GM23338 (cell line): ENCODE measurements around the gene SULT1A2. TPM values are rescaled to one million over a fixed set of nuclear protein-coding genes. Genes with fewer than 3 reads are reported as not detected.

Experiments used
- ATAC-seq: fragments of 200-7000 bp; cut with Tn5 transposase; 3 replicates; pipeline ENCODE4 v1.9.1; 2020
- DNase-seq: peaks from one replicate; pipeline ENCODE4 v3.0.0-alpha.2; 2015; ENCODE audit warnings: low spot score
- H2AFZ ChIP-seq: fragments of 200-600 bp; sonication (generic); 2 replicates; pipeline ENCODE4 v1.8.0; 2016; ENCODE audit warnings: antibody characterized with exemption, mild to moderate bottlenecking, moderate library complexity
- H3F3A ChIP-seq: fragments of 200-600 bp; sonication (generic); replicated peaks from 2 replicates; pipeline ENCODE4 v1.8.0; 2017; ENCODE audit warnings: antibody characterized with exemption, mixed run types, low read depth
- H3K27ac ChIP-seq: fragments of 200-600 bp; sonication (generic); 2 replicates; pipeline ENCODE4 v1.6.1; 2016; ENCODE audit warnings: low read depth
- H3K27me3 ChIP-seq: fragments of 200-600 bp; sonication (generic); 2 replicates; pipeline ENCODE4 v1.8.0; 2016; ENCODE audit warnings: mild to moderate bottlenecking, mixed run types, moderate library complexity; ENCODE audit not compliant: insufficient read depth
- H3K36me3 ChIP-seq: fragments of 200-600 bp; sonication (generic); 2 replicates; pipeline ENCODE4 v1.8.0; 2016; ENCODE audit warnings: mild to moderate bottlenecking; ENCODE audit not compliant: insufficient read depth
- H3K4me1 ChIP-seq: fragments of 200-600 bp; sonication (generic); 2 replicates; pipeline ENCODE4 v1.8.0; 2016; ENCODE audit warnings: mild to moderate bottlenecking, moderate library complexity; ENCODE audit not compliant: insufficient read depth
- H3K4me2 ChIP-seq: fragments of 200-600 bp; sonication (generic); 2 replicates; pipeline ENCODE4 v1.7.1; 2017; ENCODE audit warnings: mixed run types
- H3K4me3 ChIP-seq: fragments of 200-600 bp; sonication (generic); 2 replicates; pipeline ENCODE4 v1.6.1; 2016; ENCODE audit warnings: mixed run types
- H3K79me2 ChIP-seq: fragments of 200-600 bp; sonication (generic); replicated peaks from 2 replicates; pipeline ENCODE4 v1.8.0; 2017; ENCODE audit warnings: mild to moderate bottlenecking; ENCODE audit not compliant: insufficient read depth
- H3K9me2 ChIP-seq: fragments of 200-600 bp; sonication (generic); 2 replicates; pipeline ENCODE4 v1.8.0; 2017; ENCODE audit not compliant: insufficient read depth
- H4K20me1 ChIP-seq: fragments of 200-600 bp; sonication (generic); replicated peaks from 2 replicates; pipeline ENCODE4 v1.8.0; 2017; ENCODE audit warnings: mild to moderate bottlenecking; ENCODE audit not compliant: insufficient read depth
- H3K27ac Mint-ChIP-seq: 2 replicates; pipeline ENCODE4 v1.8.0; 2020; ENCODE audit warnings: inconsistent platforms, mild to moderate bottlenecking, moderate library complexity, mixed read lengths
- H3K27me3 Mint-ChIP-seq: 3 replicates; pipeline ENCODE4 v1.8.0; 2022; ENCODE audit warnings: low read depth, mild to moderate bottlenecking, moderate library complexity, mixed read lengths, inconsistent platforms; ENCODE audit not compliant: insufficient read depth, poor library complexity
- H3K36me3 Mint-ChIP-seq: 3 replicates; pipeline ENCODE4 v1.8.0; 2021; ENCODE audit warnings: low read depth, mild to moderate bottlenecking, inconsistent platforms, moderate library complexity, mixed read lengths
- H3K4me1 Mint-ChIP-seq: 3 replicates; pipeline ENCODE4 v1.8.0; 2020; ENCODE audit warnings: mild to moderate bottlenecking, inconsistent platforms, mixed read lengths
- H3K4me3 Mint-ChIP-seq: 3 replicates; pipeline ENCODE4 v1.8.0; 2021; ENCODE audit warnings: moderate library complexity, mild to moderate bottlenecking, inconsistent platforms, mixed read lengths
- H3K9me3 Mint-ChIP-seq: 3 replicates; pipeline ENCODE4 v1.8.0; 2020; ENCODE audit warnings: moderate library complexity, mild to moderate bottlenecking, inconsistent platforms, mixed read lengths
- CREB1 ChIP-seq: fragments of 250-450 bp; sonication (Bioruptor Pico); IDR thresholded peaks from 2 replicates; pipeline ENCODE4 v1.5.0; 2020; ENCODE audit warnings: low read depth, mild to moderate bottlenecking, moderate library complexity
- ETS1 ChIP-seq: IDR thresholded peaks from 2 replicates; pipeline ENCODE4 v1.6.1; 2016; ENCODE audit warnings: antibody characterized with exemption
- EZH2 ChIP-seq: fragments of 200-600 bp; sonication (generic); IDR thresholded peaks from one replicate; pipeline ENCODE4 v1.8.0; 2017; ENCODE audit warnings: antibody characterized with exemption, mild to moderate bottlenecking, low read depth; ENCODE audit not compliant: unreplicated experiment
- EZH2phosphoT487 ChIP-seq: fragments of 200-600 bp; sonication (generic); IDR thresholded peaks from one replicate; pipeline ENCODE4 v1.8.1; 2018; ENCODE audit warnings: antibody characterized with exemption; ENCODE audit not compliant: unreplicated experiment
- JUNB ChIP-seq: IDR thresholded peaks from one replicate; pipeline ENCODE4 v1.6.1; 2016; ENCODE audit warnings: antibody characterized with exemption; ENCODE audit not compliant: unreplicated experiment
- NANOG ChIP-seq: IDR thresholded peaks from 2 replicates; pipeline ENCODE4 v1.6.1; 2016; ENCODE audit warnings: antibody characterized with exemption, borderline replicate concordance
- POLR2AphosphoS5 ChIP-seq: IDR thresholded peaks from 2 replicates; pipeline ENCODE4 v1.6.1; 2016; ENCODE audit warnings: antibody characterized with exemption, low read depth
- STAT1 ChIP-seq: IDR thresholded peaks from one replicate; pipeline ENCODE4 v1.6.1; 2016; ENCODE audit warnings: antibody characterized with exemption; ENCODE audit not compliant: unreplicated experiment
- ZNF114 ChIP-seq: fragments of 250-450 bp; sonication (Bioruptor Pico); IDR thresholded peaks from 2 replicates; pipeline ENCODE4 v1.5.0; 2020; ENCODE audit warnings: mild to moderate bottlenecking, moderate library complexity
- ZNF331 ChIP-seq: fragments of 250-450 bp; sonication (Bioruptor Pico); IDR thresholded peaks from 2 replicates; pipeline ENCODE4 v1.5.0; 2020; ENCODE audit warnings: low read depth, mild to moderate bottlenecking, moderate library complexity
- ZNF462 ChIP-seq: fragments of 250-450 bp; sonication (Bioruptor Pico); IDR thresholded peaks from 2 replicates; pipeline ENCODE4 v1.5.0; 2020; ENCODE audit warnings: mild to moderate bottlenecking, moderate library complexity
- long read RNA-seq: library from polyadenylated mRNA; unstranded; transcript quantifications from one replicate; pipeline ENCODE4 v2.0.0, GENCODE V29; 2020; ENCODE audit not compliant: unreplicated experiment
- polyA plus RNA-seq: library from polyadenylated mRNA; unstranded; fragments of >200 nt; fragmentation: Nextera tagmentation; extraction: Ambion mirVana; gene quantifications from 2 replicates; pipeline ENCODE4 v1.2.1, GENCODE V29; 2016
- total RNA-seq: library from RNA; depleted of rRNA; stranded (reverse); fragments of >200 nt; shearing (Covaris generic); gene quantifications from 2 replicates; pipeline ENCODE4 v1.2.3, GENCODE V29; 2014; rRNA removed
- TF ChIP-seq, protein P1 (sequence below): IDR thresholded peaks from one replicate; pipeline ENCODE4 v1.6.1; 2018; ENCODE audit warnings: antibody characterized with exemption; ENCODE audit not compliant: unreplicated experiment
- TF ChIP-seq, protein P2 (sequence below), 2 experiments: fragments of 200-600 bp in 1 of 2; sonication (generic) in 1 of 2; conservative IDR thresholded peaks; 2 replicates each; pipeline versions ENCODE4 v1.5.1 to v1.6.1; 2016 to 2017; ENCODE audit warnings: antibody characterized with exemption in 2 of 2, low read depth in 2 of 2, mild to moderate bottlenecking in 2 of 2, moderate library complexity in 1 of 2

Gene SULT1A2
- total RNA-seq, result 0.12 and 0.17 TPM in 2 replicates
- 0.34 TPM in 1 of 2 replicates, not detected in the other for polyA plus RNA-seq
- long read RNA-seq, result 0 reads

GRCh38 chr16:28596840-28597691 lies at the start of gene SULT1A2:
SULT1A2 (minus strand) TSS chr16:28597050; CDS start chr16:28595930, 1,120 bp downstream.
- no peaks in the 10 kb centered on the region for H3F3A ChIP-seq
- Mint-ChIP-seq H3K4me3 (no peak within 1 kb of the TSS), H3K9me3 (no peaks in the 10 kb centered on the region), H3K27me3 (peaks cover 9% of the 10 kb centered on the region), H3K36me3 (no peaks in the 10 kb centered on the region), H3K4me1 (peaks cover 21% of the 10 kb centered on the region), H3K27ac (peak within 1 kb of the TSS; percentile 83; the same call in 1 of the 2 replicates)
- 0 out of 2 replicates have a peak within 1 kb of the TSS, but pooled peaks have one; percentile 78 for H2AFZ ChIP-seq
- H3K36me3 ChIP-seq, result no peaks in the 10 kb centered on the region
- H3K4me3 ChIP-seq, result no peak within 1 kb of the TSS
- no peaks in the 10 kb centered on the region for H3K27me3 ChIP-seq
- TF ChIP-seq STAT1 (no peak), EZH2phosphoT487 (no peak), ZNF331 (CRISPR knock-in tag) (no peak), JUNB (no peak), POLR2AphosphoS5 (no peak), EZH2 (no peak), ETS1 (no peak), NANOG (no peak), ZNF114 (CRISPR knock-in tag) (no peak), ZNF462 (no peak), CREB1 (no peak)
- TF ChIP-seq, protein P1, sequence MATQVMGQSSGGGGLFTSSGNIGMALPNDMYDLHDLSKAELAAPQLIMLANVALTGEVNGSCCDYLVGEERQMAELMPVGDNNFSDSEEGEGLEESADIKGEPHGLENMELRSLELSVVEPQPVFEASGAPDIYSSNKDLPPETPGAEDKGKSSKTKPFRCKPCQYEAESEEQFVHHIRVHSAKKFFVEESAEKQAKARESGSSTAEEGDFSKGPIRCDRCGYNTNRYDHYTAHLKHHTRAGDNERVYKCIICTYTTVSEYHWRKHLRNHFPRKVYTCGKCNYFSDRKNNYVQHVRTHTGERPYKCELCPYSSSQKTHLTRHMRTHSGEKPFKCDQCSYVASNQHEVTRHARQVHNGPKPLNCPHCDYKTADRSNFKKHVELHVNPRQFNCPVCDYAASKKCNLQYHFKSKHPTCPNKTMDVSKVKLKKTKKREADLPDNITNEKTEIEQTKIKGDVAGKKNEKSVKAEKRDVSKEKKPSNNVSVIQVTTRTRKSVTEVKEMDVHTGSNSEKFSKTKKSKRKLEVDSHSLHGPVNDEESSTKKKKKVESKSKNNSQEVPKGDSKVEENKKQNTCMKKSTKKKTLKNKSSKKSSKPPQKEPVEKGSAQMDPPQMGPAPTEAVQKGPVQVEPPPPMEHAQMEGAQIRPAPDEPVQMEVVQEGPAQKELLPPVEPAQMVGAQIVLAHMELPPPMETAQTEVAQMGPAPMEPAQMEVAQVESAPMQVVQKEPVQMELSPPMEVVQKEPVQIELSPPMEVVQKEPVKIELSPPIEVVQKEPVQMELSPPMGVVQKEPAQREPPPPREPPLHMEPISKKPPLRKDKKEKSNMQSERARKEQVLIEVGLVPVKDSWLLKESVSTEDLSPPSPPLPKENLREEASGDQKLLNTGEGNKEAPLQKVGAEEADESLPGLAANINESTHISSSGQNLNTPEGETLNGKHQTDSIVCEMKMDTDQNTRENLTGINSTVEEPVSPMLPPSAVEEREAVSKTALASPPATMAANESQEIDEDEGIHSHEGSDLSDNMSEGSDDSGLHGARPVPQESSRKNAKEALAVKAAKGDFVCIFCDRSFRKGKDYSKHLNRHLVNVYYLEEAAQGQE, result no peak
- TF ChIP-seq, protein P2, sequence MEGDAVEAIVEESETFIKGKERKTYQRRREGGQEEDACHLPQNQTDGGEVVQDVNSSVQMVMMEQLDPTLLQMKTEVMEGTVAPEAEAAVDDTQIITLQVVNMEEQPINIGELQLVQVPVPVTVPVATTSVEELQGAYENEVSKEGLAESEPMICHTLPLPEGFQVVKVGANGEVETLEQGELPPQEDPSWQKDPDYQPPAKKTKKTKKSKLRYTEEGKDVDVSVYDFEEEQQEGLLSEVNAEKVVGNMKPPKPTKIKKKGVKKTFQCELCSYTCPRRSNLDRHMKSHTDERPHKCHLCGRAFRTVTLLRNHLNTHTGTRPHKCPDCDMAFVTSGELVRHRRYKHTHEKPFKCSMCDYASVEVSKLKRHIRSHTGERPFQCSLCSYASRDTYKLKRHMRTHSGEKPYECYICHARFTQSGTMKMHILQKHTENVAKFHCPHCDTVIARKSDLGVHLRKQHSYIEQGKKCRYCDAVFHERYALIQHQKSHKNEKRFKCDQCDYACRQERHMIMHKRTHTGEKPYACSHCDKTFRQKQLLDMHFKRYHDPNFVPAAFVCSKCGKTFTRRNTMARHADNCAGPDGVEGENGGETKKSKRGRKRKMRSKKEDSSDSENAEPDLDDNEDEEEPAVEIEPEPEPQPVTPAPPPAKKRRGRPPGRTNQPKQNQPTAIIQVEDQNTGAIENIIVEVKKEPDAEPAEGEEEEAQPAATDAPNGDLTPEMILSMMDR (conservative IDR thresholded peaks at IDR 0.05; ENCODE audit: low read depth in 2 of 2), result no peak
- H3K4me1 ChIP-seq, result peaks cover 4% of the 10 kb centered on the region; the same call in 1 of the 2 replicates
- no peak within 1 kb of the TSS for H3K27ac ChIP-seq
- no peaks in the 10 kb centered on the region for H4K20me1 ChIP-seq
- no peak within 1 kb of the TSS for H3K4me2 ChIP-seq
- ATAC-seq (peak; percentile 18), DNase-seq (peak; percentile 48)
- H3K79me2 ChIP-seq, result no peaks in the 10 kb centered on the region
- no peaks in the 10 kb centered on the region; the same call in 1 of the 2 replicates for H3K9me2 ChIP-seq
